GM12872 (cell line): ENCODE results near the gene BCL11B.

Experiments used
- TF ChIP-seq, protein P1 (sequence below): IDR thresholded peaks from 3 replicates; pipeline ENCODE4 v1.5.1; 2011; ENCODE audit warnings: low read depth, mild to moderate bottlenecking, low read length, moderate library complexity; ENCODE audit not compliant: insufficient read depth

The BCL11B gene

DNA sequence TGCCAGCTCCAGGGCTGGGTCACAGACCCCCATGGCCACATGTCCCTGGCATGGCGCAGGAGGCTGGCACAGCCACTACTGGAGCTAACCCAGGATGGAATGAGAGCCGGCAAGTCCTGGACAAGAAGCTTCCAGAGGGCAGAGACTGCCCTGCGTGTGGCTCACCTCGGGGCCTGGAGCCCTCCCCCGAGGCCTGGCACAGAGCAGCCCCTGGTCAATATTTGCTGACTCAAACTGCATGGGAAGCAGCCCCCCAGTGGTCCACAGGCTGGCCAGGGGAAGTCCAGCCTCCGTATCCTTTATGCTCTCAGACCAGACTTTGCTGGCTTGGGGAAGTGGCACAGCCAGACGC is 71.4 kb downstream of the BCL11B start:
- TF ChIP-seq, protein P1, sequence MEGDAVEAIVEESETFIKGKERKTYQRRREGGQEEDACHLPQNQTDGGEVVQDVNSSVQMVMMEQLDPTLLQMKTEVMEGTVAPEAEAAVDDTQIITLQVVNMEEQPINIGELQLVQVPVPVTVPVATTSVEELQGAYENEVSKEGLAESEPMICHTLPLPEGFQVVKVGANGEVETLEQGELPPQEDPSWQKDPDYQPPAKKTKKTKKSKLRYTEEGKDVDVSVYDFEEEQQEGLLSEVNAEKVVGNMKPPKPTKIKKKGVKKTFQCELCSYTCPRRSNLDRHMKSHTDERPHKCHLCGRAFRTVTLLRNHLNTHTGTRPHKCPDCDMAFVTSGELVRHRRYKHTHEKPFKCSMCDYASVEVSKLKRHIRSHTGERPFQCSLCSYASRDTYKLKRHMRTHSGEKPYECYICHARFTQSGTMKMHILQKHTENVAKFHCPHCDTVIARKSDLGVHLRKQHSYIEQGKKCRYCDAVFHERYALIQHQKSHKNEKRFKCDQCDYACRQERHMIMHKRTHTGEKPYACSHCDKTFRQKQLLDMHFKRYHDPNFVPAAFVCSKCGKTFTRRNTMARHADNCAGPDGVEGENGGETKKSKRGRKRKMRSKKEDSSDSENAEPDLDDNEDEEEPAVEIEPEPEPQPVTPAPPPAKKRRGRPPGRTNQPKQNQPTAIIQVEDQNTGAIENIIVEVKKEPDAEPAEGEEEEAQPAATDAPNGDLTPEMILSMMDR: no peak

DNA sequence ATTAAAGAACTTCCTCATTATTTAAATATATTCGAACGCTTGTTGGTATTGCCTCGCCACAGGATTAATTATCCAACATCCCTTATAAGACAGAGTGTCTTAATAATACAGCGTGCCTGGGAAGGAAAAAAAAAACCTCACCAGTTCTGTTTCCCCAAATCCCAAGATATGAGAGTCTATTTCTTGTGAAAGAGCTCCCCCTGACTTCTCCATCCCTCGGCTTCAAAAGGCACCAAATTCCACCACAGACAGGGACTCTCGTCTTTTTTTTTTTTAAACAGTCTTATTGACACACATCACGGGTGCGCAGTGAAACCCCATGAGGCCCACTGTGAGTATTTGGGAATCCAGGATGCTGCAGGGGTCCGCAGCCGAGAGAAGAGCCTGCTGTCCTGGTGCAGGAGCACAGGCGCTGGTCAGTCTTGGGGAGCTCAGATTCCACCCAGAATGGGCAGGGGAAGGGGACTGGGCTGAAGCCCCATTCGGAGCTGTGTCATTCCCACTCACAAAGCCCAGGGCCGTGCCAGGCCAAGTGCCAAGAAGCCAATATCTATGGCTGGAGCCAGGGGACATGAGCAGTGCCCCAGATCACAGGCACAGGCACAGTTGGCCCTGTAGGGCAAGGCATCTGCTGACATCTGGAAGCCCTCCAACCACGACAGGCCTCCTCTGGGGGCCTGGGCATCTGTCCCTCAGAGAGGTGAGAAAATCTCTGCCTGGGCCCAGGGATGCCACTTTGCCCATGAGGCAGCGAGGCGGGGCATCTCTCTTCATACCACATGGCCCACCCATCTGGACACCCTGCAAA is 71.9 kb downstream of the BCL11B start:
- TF ChIP-seq, protein P1: no peak

DNA sequence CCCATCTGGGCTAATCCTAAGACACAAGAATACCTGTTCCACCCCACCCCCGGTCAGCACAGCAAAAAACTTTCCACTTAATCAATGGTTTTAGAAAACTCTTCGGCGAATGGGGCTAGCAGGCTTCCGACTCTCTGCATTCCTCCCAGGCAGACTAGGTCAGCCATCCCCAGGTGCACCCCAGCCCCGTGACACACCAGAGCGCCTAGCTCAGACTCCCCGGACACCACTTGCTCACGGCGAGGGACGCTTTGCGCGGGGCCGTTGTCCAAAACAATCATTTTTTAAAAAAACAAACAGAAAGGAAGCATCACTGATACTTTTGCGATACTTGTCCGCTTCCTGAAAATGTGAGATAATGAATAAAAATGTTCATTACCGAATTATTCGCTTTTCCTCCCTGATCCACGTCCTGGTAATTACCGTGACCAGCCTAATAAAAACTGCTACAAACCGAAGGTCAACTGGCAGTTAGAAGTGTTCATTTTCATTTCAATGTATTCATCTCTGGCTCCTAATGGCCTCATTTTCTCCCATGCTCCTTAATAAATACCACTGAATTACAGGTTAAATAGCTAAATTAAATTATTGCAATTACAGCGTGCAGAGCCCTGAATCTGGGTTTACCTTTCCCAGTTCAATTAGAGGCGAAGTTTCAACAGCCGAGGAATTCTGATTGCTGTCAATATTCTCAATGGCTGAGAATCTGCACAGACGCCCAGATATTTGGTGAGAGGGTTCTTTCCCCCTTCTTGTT is 73.1 kb downstream of the BCL11B start:
- TF ChIP-seq, protein P1: no peak

DNA sequence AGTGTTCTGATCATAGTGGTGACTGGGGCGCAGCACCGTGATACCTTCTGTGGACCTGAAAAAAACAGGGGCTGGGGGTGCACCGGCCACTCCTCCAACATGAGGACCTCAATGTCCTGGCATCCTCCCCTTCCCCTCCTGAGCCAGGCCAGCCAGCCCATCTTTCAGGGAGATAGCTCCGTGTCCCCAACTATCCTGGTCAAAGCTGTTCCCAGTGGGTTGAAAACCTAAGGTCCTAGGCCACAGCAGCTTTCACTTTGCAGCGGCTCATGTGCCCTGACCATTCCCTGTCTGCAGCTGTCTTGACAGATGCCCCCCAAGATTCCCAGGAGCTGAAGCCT is 75.7 kb downstream of the BCL11B start:
- TF ChIP-seq, protein P1: no peak

DNA sequence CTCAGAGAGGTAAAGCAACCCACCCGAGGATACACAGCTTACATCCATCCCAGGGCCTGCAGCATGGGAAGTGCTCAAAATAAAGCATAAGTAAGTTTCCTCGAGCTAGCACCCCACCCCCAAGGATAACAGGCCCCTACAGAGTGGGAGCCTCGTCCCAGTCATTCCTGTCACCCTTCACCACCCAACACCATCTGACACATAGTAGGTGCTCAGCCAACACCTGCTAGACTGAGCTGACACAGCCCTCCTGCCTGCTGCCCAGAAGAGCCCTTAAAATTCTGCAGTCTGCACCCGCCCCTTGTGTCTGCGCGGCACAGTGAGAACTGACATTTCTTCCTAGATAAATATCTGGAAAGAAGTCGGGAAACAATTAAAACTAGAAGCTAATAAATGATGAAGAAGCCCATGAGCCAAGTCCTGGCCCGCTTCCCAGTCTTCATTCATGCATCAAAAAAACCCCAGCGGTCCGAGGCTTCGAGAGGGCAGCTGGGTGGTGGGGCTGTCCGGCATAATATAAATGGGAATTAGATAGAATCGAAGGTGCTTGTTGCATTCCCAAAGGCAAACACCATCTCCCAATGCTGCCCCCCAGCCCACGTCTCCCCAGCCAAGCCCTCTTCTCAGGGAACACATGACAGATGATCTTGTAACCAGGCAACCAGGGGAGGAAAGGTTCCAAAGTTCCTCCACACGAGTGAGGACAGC is 76.2 kb downstream of the BCL11B start:
- TF ChIP-seq, protein P1: no peak

DNA sequence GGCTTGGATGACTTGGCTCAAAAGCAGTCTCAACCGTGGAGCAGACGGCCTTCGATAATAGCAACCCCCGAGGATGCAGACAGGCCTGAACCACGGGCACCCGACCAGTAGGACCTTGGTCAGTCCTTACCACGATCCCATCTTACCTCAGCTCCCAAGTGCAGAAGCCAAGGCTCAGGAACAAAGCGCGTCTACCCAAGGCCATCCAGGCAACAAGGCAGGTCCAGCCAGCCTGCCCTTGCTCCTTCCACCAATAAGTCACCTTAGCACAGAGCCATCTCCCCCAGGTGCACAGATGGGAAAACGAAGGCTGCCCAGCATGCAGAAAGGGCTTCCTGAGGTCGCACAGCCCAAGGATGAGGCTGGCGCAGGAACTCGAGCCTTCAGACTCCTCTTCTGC is 77.3 kb downstream of the BCL11B start:
- TF ChIP-seq, protein P1: no peak

DNA sequence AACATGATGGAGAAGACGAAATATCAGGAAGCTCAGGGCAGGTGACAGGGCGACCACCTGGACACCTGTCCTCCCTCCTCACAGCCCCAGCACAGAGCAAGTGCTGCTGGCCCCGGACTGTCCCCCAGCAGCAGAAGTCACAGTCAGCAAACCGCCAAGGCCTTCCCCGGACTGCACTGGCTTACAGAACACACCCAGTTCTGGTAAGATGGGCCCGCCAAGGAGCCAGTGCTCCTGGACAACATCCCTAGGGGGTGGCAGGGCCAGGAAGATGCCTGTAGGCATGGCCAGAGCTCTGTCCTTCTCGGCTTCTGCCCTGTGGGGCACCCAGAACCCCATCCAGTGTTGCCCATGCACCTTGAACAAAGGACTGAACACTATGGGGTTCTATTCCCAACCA is 77.9 kb downstream of the BCL11B start:
- TF ChIP-seq, protein P1: no peak
